ENCODE measurements around the gene KMT2C. TPM values are rescaled to one million over a fixed set of nuclear protein-coding genes. Genes with fewer than 3 reads are reported as not detected.

The KMT2C gene
- total and polyA plus RNA-seq, 2 of the 8 experiments (the other 6 are each of a cell fraction or from before 2014, with no cell fraction given): 9.1 to 40.8 TPM

- Histone ChIP-seq H3K23me2 (ENCODE audit: low read depth, low read length) (no peaks in the 10 kb centered on the region), H2BK5ac (ENCODE audit: low read depth, low read length) (peak overlapping the region; percentile 8; the same call in 1 of the 2 replicates), H4K91ac (replicated peaks; ENCODE audit: insufficient read length, low read length) (no peak overlapping the region), H3K36me3 (ENCODE audit: control insufficient read depth in 2 of 4, insufficient read depth in 4 of 4, low read length in 3 of 4) (peaks cover 0 to 5% (median 0%) of the 10 kb centered on the region in 4 experiments; a peak in 2 of 8 replicates), H3K56ac (replicated peaks; ENCODE audit: insufficient read length, low read depth, low read length) (no peak overlapping the region), H3K4me2 (ENCODE audit: insufficient read depth in 1 of 2, low read depth in 2 of 2, low read length in 2 of 2) (no peak overlapping the region), H3K4ac (replicated peaks; ENCODE audit: insufficient read length, low read depth, low read length) (no peak overlapping the region), H2BK15ac (ENCODE audit: low read length) (no peak overlapping the region), H2BK12ac (ENCODE audit: low read depth, low read length) (no peak overlapping the region), H2BK120ac (replicated peaks; ENCODE audit: low read depth, low read length) (no peak overlapping the region), H3K18ac (ENCODE audit: extremely low read depth, low read length) (no peak overlapping the region), H3K14ac (ENCODE audit: insufficient read length) (no peak overlapping the region), H2AFZ (ENCODE audit: low read length) (no peak overlapping the region), H4K20me1 (replicated peaks in 1 of 2; ENCODE audit: control insufficient read depth in 1 of 2, insufficient read depth in 2 of 2, low read length in 2 of 2) (no peaks in the 10 kb centered on the region), H2AK5ac (ENCODE audit: low read depth, low read length) (0 out of 2 replicates have a peak overlapping the region, but pooled peaks have one; percentile 43), H3K9me3 (ENCODE audit: insufficient read depth in 2 of 2, low read depth in 1 of 2, low read length in 1 of 2) (peaks cover 0 to 6% of the 10 kb centered on the region in 2 experiments; a peak in 1 of 4 replicates), H3K9ac (replicated peaks in 1 of 4; ENCODE audit: extremely low read depth in 1 of 4, low read depth in 3 of 4, low read length in 3 of 4) (no peak overlapping the region), H3K4me1 (replicated peaks in 1 of 4; ENCODE audit: control insufficient read depth in 3 of 4, insufficient read depth in 4 of 4, low read length in 3 of 4) (peaks cover 0 to 7% (median 2%) of the 10 kb centered on the region in 4 experiments; a peak in 3 of 7 replicates), H4K8ac (ENCODE audit: extremely low read depth, insufficient read depth, low read length) (no peak overlapping the region), H3K27me3 (replicated peaks in 1 of 4; ENCODE audit: control insufficient read depth in 3 of 4, extremely low read depth in 1 of 4, insufficient read depth in 3 of 4, low read length in 3 of 4) (no peaks in the 10 kb centered on the region), H4K5ac (ENCODE audit: insufficient read length, low read depth, low read length) (no peak overlapping the region), H3K4me3 (ENCODE audit: extremely low read depth in 1 of 4, insufficient read depth in 2 of 4, low read depth in 3 of 4, low read length in 4 of 4) (no peak overlapping the region), H3K27ac (ENCODE audit: low read depth, low read length) (no peak overlapping the region), H3K79me2 (ENCODE audit: control insufficient read depth in 1 of 2, insufficient read depth in 2 of 2, low read length in 2 of 2) (0 out of 4 replicates have a peak, but pooled peaks cover 0 to 9% of the 10 kb centered on the region in 2 experiments), H3K79me1 (ENCODE audit: low read depth, low read length) (no peaks in the 10 kb centered on the region; the same call in 1 of the 2 replicates), H3K23ac (ENCODE audit: insufficient read length) (no peak overlapping the region), H2BK20ac (ENCODE audit: low read length) (no peak overlapping the region)
- TF ChIP-seq TAF7 (optimal IDR thresholded peaks at IDR 0.05; ENCODE audit: borderline replicate concordance, low read depth, low read length) (no peak), BCL11A (IDR thresholded peaks at IDR 0.05; ENCODE audit: low read depth in 2 of 2, low read length in 2 of 2) (no peak), POU5F1 (IDR thresholded peaks at IDR 0.05; ENCODE audit: low read depth, low read length) (no peak), EP300 (IDR thresholded peaks at IDR 0.05; ENCODE audit: borderline replicate concordance in 1 of 2, low read depth in 2 of 2, low read length in 2 of 2) (no peak), CTBP2 (IDR thresholded peaks at IDR 0.05; ENCODE audit: borderline replicate concordance, insufficient read depth, insufficient read length, low read length) (no peak), EGR1 (IDR thresholded peaks at IDR 0.05; ENCODE audit: borderline replicate concordance, low read depth, low read length) (no peak), E2F6 (IDR thresholded peaks at IDR 0.05) (no peak), MAFK (IDR thresholded peaks at IDR 0.05; ENCODE audit: low read depth, low read length) (no peak)
- ChIA-PET POLR2A (ENCODE audit: partially characterized antibody) (no interaction called here), CTCF (ENCODE audit: partially characterized antibody) (interaction anchor here (1.0 kb wide), 1 partner anchor 64 kb away, joined by 3 read pairs; no protein-coding TSS in a partner anchor)
- DNase-seq (ENCODE audit: low read depth in 1 of 2, low spot score in 2 of 2) (no peak), FAIRE-seq (no peak)
- 87% methylated on average over 3 of the region's 3 CpGs; no CpG with 5 or more reads in 1 of the 2 experiments for WGBS, 2 experiments (ENCODE audit: extremely low coverage in 1 of 2, insufficient coverage in 1 of 2, insufficient read length in 1 of 2, insufficient replicate concordance in 2 of 2, low coverage in 1 of 2, low lambda C conversion rate in 2 of 2, missing lambda C conversion rate in 1 of 2)
Measured at GRCh38 chr7:152085131-152085530, 350.7 kb downstream of the KMT2C start.

All from H1 (cell line).